CD1c-positive myeloid dendritic cell (primary cell): Measurements from ENCODE around the gene EDC4.
"Not testable (repeated sequence)": the region's sequence is repeated elsewhere in the genome, so short reads cannot be mapped to it uniquely, and the experiment has no call there.

ENCODE experiments used
- DNase-seq: peaks from one replicate; pipeline ENCODE4 v3.0.0-alpha.2; 2016; ENCODE audit errors: extremely low spot score

EDC4 gene

GRCh38 chr16:67907397-67908180 is 34.7 kb downstream of the EDC4 start:
- DNase-seq = no peak

GRCh38 chr16:67909056-67909742 is 36.3 kb downstream of the EDC4 start:
- no peak for DNase-seq

GRCh38 chr16:67910158-67910557 is 37.3 kb downstream of the EDC4 start:
- no peak for DNase-seq

- DNase-seq = no peak
Observed at GRCh38 chr16:67914758-67915495, 42.1 kb downstream of the EDC4 start.

GRCh38 chr16:67915496-67915769 is 42.6 kb downstream of the EDC4 start:
- not testable (repeated sequence) for DNase-seq

GRCh38 chr16:67915831-67916723 is 43.2 kb downstream of the EDC4 start:
- no peak for DNase-seq

- DNase-seq = no peak
Observed at GRCh38 chr16:67917140-67917851, 44.4 kb downstream of the EDC4 start.

GRCh38 chr16:67917852-67918236 is 45.0 kb downstream of the EDC4 start:
- no peak for DNase-seq

GRCh38 chr16:67919622-67920221 is 46.9 kb downstream of the EDC4 start:
- no peak for DNase-seq

GRCh38 chr16:67922221-67922620 is 49.4 kb downstream of the EDC4 start:
- no peak for DNase-seq

GRCh38 chr16:67922740-67923139 is 49.9 kb downstream of the EDC4 start:
- DNase-seq = no peak

- no peak for DNase-seq
Observed at GRCh38 chr16:67923414-67924116, 50.7 kb downstream of the EDC4 start.

- no peak for DNase-seq
Observed at GRCh38 chr16:67924140-67924906, 51.5 kb downstream of the EDC4 start.

GRCh38 chr16:67926181-67926750 is 53.4 kb downstream of the EDC4 start:
- DNase-seq = no peak

GRCh38 chr16:67927131-67927941 is 54.5 kb downstream of the EDC4 start:
- no peak for DNase-seq

GRCh38 chr16:67928147-67928546 is 55.3 kb downstream of the EDC4 start:
- no peak for DNase-seq

- DNase-seq = peak; percentile 65
Observed at GRCh38 chr16:67928561-67929364, 55.9 kb downstream of the EDC4 start.
